ENCODE data around the gene FMNL3. TPM values are rescaled to one million over a fixed set of nuclear protein-coding genes. Genes with fewer than 3 reads are reported as not detected.

Gene FMNL3
- total and polyA plus RNA-seq, 4 donors, result 0.72 to 4.5 (median 2.6) TPM

DNA sequence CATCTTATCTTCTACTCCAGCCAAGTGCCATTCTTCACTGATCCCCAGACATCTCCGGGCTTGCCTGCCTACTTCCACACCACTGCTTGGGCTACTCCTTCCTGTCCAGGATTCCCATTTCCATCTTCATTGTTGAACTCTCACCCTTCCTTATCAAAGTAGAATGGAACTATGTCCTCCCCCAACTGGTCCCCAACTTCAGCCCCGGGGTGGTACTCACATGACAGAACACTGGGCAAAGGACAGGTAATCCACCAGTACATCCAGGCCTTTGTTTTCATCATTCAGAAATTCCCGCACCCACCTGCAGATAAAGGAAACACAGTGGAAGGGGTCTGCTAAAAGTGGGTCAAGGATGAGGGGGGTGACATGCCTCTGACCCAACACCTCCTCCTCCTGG lies 45.5 kb downstream of the FMNL3 start:
- no peaks in the 10 kb centered on the region for H3K9me3 ChIP-seq (ENCODE audit: control insufficient read depth in 4 of 4, low read length in 3 of 4)
- H3K9ac ChIP-seq (ENCODE audit: low read depth in 1 of 2, low read length in 2 of 2), result no peak overlapping the region
- WGBS, result 89% methylated on average over 3 of the region's 3 CpGs
- H3K27ac ChIP-seq (ENCODE audit: low read depth in 1 of 2, low read length in 2 of 2), result no peak overlapping the region
- peaks cover 3 to 14% (median 7%) of the 10 kb centered on the region in 4 donors for H3K4me1 ChIP-seq (ENCODE audit: control insufficient read depth in 4 of 4, insufficient read depth in 4 of 4, low read length in 3 of 4)
- no peak for DNase-seq (ENCODE audit: low spot score)
- H3K4me3 ChIP-seq (ENCODE audit: low read depth in 1 of 3, low read length in 3 of 3), result no peak overlapping the region
- no peaks in the 10 kb centered on the region for H3K36me3 ChIP-seq (ENCODE audit: control insufficient read depth in 4 of 4, insufficient read depth in 3 of 4, low read depth in 1 of 4, low read length in 3 of 4)
- H3K27me3 ChIP-seq (ENCODE audit: control insufficient read depth in 4 of 4, insufficient read depth in 4 of 4, low read length in 3 of 4), result no peaks in the 10 kb centered on the region
- TF ChIP-seq RXRA (IDR thresholded peaks at IDR 0.05) (no peak), EGR1 (IDR thresholded peaks at IDR 0.05; ENCODE audit: low read depth in 2 of 2) (no peak), SP1 (IDR thresholded peaks at IDR 0.05) (no peak), TAF1 (conservative IDR thresholded peaks at IDR 0.05) (no peak), HNF4A (conservative IDR thresholded peaks at IDR 0.05) (no peak), ZBTB33 (IDR thresholded peaks at IDR 0.05) (no peak), HNF4G (IDR thresholded peaks at IDR 0.05) (no peak), ATF3 (IDR thresholded peaks at IDR 0.05) (no peak), FOXA1 (IDR thresholded peaks at IDR 0.05) (no peak), REST (IDR thresholded peaks at IDR 0.05) (no peak), GABPA (IDR thresholded peaks at IDR 0.05 in 1 of 2, conservative IDR thresholded peaks at IDR 0.05 in 1 of 2) (no peak), NR2F2 (IDR thresholded peaks at IDR 0.05) (no peak), RAD21 (IDR thresholded peaks at IDR 0.05) (no peak), FOXA2 (IDR thresholded peaks at IDR 0.05) (no peak), YY1 (IDR thresholded peaks at IDR 0.05) (no peak), JUND (IDR thresholded peaks at IDR 0.05) (no peak)
- TF ChIP-seq, protein P1, sequence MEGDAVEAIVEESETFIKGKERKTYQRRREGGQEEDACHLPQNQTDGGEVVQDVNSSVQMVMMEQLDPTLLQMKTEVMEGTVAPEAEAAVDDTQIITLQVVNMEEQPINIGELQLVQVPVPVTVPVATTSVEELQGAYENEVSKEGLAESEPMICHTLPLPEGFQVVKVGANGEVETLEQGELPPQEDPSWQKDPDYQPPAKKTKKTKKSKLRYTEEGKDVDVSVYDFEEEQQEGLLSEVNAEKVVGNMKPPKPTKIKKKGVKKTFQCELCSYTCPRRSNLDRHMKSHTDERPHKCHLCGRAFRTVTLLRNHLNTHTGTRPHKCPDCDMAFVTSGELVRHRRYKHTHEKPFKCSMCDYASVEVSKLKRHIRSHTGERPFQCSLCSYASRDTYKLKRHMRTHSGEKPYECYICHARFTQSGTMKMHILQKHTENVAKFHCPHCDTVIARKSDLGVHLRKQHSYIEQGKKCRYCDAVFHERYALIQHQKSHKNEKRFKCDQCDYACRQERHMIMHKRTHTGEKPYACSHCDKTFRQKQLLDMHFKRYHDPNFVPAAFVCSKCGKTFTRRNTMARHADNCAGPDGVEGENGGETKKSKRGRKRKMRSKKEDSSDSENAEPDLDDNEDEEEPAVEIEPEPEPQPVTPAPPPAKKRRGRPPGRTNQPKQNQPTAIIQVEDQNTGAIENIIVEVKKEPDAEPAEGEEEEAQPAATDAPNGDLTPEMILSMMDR (IDR thresholded peaks at IDR 0.05; ENCODE audit: low read depth, low read length, missing input control), result no peak
- TF ChIP-seq, protein P2, sequence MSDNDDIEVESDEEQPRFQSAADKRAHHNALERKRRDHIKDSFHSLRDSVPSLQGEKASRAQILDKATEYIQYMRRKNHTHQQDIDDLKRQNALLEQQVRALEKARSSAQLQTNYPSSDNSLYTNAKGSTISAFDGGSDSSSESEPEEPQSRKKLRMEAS (IDR thresholded peaks at IDR 0.05), result no peak

Measured in liver (tissue), 9 donors.